ENCODE data around the gene TKFC.

GRCh38 chr11:61283613-61284012 lies 49.4 kb upstream of the TKFC start:
- TF ChIP-seq ZNF624 (tag by site-specific recombination; IDR thresholded peaks at IDR 0.05) (no peak), HOXA7 (CRISPR knock-in tag; IDR thresholded peaks at IDR 0.05; ENCODE audit: borderline replicate concordance) (no peak), ZNF274 (IDR thresholded peaks at IDR 0.05; ENCODE audit: low read length) (no peak), ZNF274 (tag by site-specific recombination; IDR thresholded peaks at IDR 0.05; ENCODE audit: borderline replicate concordance) (no peak), KLF10 (tag by site-specific recombination; IDR thresholded peaks at IDR 0.05) (no peak), ZNF140 (tag by site-specific recombination; IDR thresholded peaks at IDR 0.05) (no peak), ZNF501 (tag by site-specific recombination; IDR thresholded peaks at IDR 0.05) (no peak), BCL11A (tag by site-specific recombination; IDR thresholded peaks at IDR 0.05; ENCODE audit: low read depth) (no peak)
- TF ChIP-seq, protein P1, sequence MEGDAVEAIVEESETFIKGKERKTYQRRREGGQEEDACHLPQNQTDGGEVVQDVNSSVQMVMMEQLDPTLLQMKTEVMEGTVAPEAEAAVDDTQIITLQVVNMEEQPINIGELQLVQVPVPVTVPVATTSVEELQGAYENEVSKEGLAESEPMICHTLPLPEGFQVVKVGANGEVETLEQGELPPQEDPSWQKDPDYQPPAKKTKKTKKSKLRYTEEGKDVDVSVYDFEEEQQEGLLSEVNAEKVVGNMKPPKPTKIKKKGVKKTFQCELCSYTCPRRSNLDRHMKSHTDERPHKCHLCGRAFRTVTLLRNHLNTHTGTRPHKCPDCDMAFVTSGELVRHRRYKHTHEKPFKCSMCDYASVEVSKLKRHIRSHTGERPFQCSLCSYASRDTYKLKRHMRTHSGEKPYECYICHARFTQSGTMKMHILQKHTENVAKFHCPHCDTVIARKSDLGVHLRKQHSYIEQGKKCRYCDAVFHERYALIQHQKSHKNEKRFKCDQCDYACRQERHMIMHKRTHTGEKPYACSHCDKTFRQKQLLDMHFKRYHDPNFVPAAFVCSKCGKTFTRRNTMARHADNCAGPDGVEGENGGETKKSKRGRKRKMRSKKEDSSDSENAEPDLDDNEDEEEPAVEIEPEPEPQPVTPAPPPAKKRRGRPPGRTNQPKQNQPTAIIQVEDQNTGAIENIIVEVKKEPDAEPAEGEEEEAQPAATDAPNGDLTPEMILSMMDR (tag by site-specific recombination; IDR thresholded peaks at IDR 0.05), result no peak
- TF ChIP-seq, protein P2, sequence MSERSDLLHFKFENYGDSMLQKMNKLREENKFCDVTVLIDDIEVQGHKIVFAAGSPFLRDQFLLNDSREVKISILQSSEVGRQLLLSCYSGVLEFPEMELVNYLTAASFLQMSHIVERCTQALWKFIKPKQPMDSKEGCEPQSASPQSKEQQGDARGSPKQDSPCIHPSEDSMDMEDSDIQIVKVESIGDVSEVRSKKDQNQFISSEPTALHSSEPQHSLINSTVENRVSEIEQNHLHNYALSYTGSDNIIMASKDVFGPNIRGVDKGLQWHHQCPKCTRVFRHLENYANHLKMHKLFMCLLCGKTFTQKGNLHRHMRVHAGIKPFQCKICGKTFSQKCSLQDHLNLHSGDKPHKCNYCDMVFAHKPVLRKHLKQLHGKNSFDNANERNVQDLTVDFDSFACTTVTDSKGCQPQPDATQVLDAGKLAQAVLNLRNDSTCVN (tag by site-specific recombination; optimal IDR thresholded peaks at IDR 0.05), result no peak

All from HEK293 (cell line).